ENCODE measurements around the gene DUSP3. TPM values are rescaled to one million over a fixed set of nuclear protein-coding genes. Genes with fewer than 3 reads are reported as not detected.

Gene DUSP3
- total RNA-seq, 1 experiment from 2014 or later = 38.4 TPM

DNA sequence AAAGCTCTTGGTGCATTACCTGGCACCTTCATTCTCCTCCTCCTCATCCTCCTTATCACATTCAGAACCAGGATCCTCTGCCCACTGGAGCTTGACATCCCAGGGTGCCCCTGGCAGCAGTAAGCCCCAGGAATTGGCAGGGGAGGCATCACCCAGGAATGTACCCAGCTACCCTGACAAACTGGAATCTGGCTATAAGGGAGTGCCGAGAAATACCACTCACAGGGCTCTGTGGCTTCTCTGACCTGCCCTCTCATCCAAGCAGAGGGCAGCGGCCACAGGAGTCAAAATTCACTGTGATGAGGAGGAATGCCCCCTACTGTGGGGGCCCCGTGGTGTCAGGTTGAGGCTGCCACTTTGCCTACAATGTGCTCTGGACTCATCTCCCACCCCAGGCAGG is 34.6 kb upstream of the DUSP3 start:
- Histone ChIP-seq H3F3A (ENCODE audit: insufficient read depth, low read depth) (peaks cover 7% of the 10 kb centered on the region), H3K36me3 (ENCODE audit: low read depth) (0 out of 2 replicates have a peak, but pooled peaks cover 15% of the 10 kb centered on the region), H3K79me2 (ENCODE audit: low read depth) (no peaks in the 10 kb centered on the region), H3K9me3 (ENCODE audit: insufficient read depth, low read depth) (no peaks in the 10 kb centered on the region), H2AFZ (no peak overlapping the region), H4K20me1 (ENCODE audit: insufficient read depth) (no peaks in the 10 kb centered on the region), H3K27ac (0 out of 2 replicates have a peak overlapping the region, but pooled peaks have one; percentile 81), H3K4me3 (no peak overlapping the region), H3K9me2 (ENCODE audit: insufficient read depth) (no peaks in the 10 kb centered on the region), H3K4me1 (replicated peaks; ENCODE audit: insufficient read depth) (peaks cover 27% of the 10 kb centered on the region), H3K27me3 (ENCODE audit: insufficient read depth, low read depth) (no peaks in the 10 kb centered on the region), H3K4me2 (no peak overlapping the region)
- BruUV-seq (replicated peaks) = no TSS peak
- ChIA-PET POLR2A (ENCODE audit: unreplicated experiment) (interaction anchor here (0.7 kb wide), 1 partner anchor 21 kb away, joined by 4 read pairs; no protein-coding TSS in a partner anchor), CTCF (no interaction called here)
- intact Hi-C loops (cut with micrococcal nuclease; ENCODE audit: unreplicated experiment) = no loop called here
- DNase-seq = peak; percentile 47 to 61
- TF ChIP-seq, protein P1, sequence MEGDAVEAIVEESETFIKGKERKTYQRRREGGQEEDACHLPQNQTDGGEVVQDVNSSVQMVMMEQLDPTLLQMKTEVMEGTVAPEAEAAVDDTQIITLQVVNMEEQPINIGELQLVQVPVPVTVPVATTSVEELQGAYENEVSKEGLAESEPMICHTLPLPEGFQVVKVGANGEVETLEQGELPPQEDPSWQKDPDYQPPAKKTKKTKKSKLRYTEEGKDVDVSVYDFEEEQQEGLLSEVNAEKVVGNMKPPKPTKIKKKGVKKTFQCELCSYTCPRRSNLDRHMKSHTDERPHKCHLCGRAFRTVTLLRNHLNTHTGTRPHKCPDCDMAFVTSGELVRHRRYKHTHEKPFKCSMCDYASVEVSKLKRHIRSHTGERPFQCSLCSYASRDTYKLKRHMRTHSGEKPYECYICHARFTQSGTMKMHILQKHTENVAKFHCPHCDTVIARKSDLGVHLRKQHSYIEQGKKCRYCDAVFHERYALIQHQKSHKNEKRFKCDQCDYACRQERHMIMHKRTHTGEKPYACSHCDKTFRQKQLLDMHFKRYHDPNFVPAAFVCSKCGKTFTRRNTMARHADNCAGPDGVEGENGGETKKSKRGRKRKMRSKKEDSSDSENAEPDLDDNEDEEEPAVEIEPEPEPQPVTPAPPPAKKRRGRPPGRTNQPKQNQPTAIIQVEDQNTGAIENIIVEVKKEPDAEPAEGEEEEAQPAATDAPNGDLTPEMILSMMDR (conservative IDR thresholded peaks at IDR 0.05) = no peak
- TF ChIP-seq EZH2 (IDR thresholded peaks at IDR 0.05; ENCODE audit: low read depth) = no peak

DNA sequence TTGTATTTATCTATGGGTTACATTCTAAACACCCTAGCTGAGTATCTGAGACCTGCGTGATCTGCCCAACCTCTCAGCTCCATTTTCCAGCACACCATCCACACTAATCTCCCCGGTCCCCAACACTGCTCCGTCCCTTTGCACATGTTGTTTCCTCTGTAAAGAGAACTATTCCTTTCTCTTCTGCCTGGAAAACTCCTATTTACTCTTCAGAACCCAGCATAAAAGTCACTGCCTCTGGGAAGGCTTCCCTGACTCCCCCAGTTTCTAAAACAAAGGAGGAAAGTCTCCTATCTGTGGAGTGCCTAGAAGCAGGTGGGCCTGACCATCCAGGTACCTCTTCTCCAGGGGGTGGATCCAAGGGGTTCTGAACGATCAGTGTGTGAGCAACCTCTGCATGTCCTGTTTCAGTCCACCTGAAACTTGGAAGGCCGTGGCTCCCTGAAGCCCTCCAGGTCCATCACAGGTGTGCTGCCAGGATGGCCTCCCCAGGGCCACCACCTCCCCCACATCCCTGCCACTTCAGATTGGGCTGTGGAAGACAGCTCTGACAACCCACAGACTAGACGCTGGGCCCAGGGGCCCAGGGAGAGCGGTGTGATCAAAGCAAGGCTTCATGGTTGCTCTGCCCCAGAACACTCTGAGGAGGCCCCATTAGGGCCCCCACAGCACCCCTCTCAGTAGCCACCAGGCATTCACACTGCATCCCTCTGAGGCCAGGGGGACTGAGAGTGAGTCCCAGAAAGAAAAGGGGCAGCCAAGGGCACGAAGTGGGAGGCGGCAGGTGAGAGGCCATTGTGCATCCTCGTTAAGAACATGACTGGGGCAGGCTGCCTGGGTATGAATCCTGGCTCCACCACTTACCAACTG is 33.9 kb upstream of the DUSP3 start:
- DNase-seq = no peak
- Histone ChIP-seq H4K20me1 (ENCODE audit: insufficient read depth) (no peaks in the 10 kb centered on the region), H3F3A (ENCODE audit: insufficient read depth, low read depth) (peaks cover 7% of the 10 kb centered on the region), H3K4me3 (no peak overlapping the region), H3K27me3 (ENCODE audit: insufficient read depth, low read depth) (no peaks in the 10 kb centered on the region), H3K4me2 (no peak overlapping the region), H3K79me2 (ENCODE audit: low read depth) (no peaks in the 10 kb centered on the region), H3K9me3 (ENCODE audit: insufficient read depth, low read depth) (no peaks in the 10 kb centered on the region), H3K9me2 (ENCODE audit: insufficient read depth) (no peaks in the 10 kb centered on the region), H2AFZ (no peak overlapping the region), H3K4me1 (replicated peaks; ENCODE audit: insufficient read depth) (peaks cover 27% of the 10 kb centered on the region), H3K27ac (no peak overlapping the region), H3K36me3 (ENCODE audit: low read depth) (0 out of 2 replicates have a peak, but pooled peaks cover 15% of the 10 kb centered on the region)
- intact Hi-C loops (cut with micrococcal nuclease; ENCODE audit: unreplicated experiment) = no loop called here
- POLR2A ChIA-PET (ENCODE audit: unreplicated experiment) = interaction anchor here (0.7 kb wide), 1 partner anchor 22 kb away, joined by 4 read pairs; no protein-coding TSS in a partner anchor
- BruUV-seq (replicated peaks) = no TSS peak
- CTCF ChIA-PET = no interaction called here
- TF ChIP-seq, protein P1 (conservative IDR thresholded peaks at IDR 0.05) = no peak
- TF ChIP-seq EZH2 (IDR thresholded peaks at IDR 0.05; ENCODE audit: low read depth) = no peak

DNA sequence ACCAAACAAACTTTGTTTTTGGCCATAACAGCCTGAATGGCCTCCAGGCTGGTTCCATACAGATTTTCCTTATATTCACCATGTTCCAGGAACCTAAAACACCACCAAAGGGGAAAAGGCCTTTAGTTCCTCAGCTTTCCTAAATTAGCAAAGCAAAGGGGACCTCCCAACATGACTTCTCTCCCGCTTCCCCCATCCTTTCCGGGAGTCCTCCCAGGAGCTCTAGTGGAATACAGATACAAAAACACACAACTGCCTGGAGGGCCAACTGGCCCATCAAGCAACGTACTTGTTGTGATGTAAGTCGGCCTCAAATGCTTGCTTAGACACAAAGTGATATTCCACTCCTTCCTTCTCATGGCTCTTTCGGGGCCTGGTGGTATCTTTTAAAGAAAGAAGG is 32.0 kb upstream of the DUSP3 start:
- no TSS peak for BruUV-seq (replicated peaks)

More for the DNA sequence above, 32.0 kb upstream of the DUSP3 start:
- Histone ChIP-seq H3K9me2 (ENCODE audit: insufficient read depth) (no peaks in the 10 kb centered on the region), H3K27ac (no peak overlapping the region), H3K36me3 (ENCODE audit: low read depth) (0 out of 2 replicates have a peak, but pooled peaks cover 15% of the 10 kb centered on the region), H3K9me3 (ENCODE audit: insufficient read depth, low read depth) (no peaks in the 10 kb centered on the region), H3F3A (ENCODE audit: insufficient read depth, low read depth) (peaks cover 7% of the 10 kb centered on the region), H3K4me3 (no peak overlapping the region), H3K27me3 (ENCODE audit: insufficient read depth, low read depth) (no peaks in the 10 kb centered on the region), H3K4me2 (no peak overlapping the region), H3K4me1 (replicated peaks; ENCODE audit: insufficient read depth) (peaks cover 24% of the 10 kb centered on the region), H2AFZ (no peak overlapping the region), H3K79me2 (ENCODE audit: low read depth) (no peaks in the 10 kb centered on the region), H4K20me1 (ENCODE audit: insufficient read depth) (no peaks in the 10 kb centered on the region)
- intact Hi-C loops (cut with micrococcal nuclease; ENCODE audit: unreplicated experiment) = no loop called here
- CTCF ChIA-PET = no interaction called here
- POLR2A ChIA-PET (ENCODE audit: unreplicated experiment) = no interaction called here
- TF ChIP-seq, protein P1 (conservative IDR thresholded peaks at IDR 0.05) = no peak
- no peak for TF ChIP-seq EZH2 (IDR thresholded peaks at IDR 0.05; ENCODE audit: low read depth)
- no peak for DNase-seq

All from PC-9 (cell line).